SU-DHL-6 (cell line): ENCODE results near the gene TXN2.

Experiments used
- H2AFZ ChIP-seq: fragments of 200-600 bp; sonication (generic); 2 replicates; pipeline ENCODE4 v1.6.1; 2014; ENCODE audit warnings: low read depth, mild to moderate bottlenecking, moderate library complexity, mixed read lengths, antibody characterized with exemption, low read length; ENCODE audit not compliant: severe bottlenecking
- H3F3A ChIP-seq: fragments of 200-600 bp; shearing (Covaris generic); 2 replicates; pipeline ENCODE4 v1.6.0; 2016; ENCODE audit warnings: antibody characterized with exemption, mild to moderate bottlenecking; ENCODE audit not compliant: insufficient read depth
- H3K27ac ChIP-seq: fragments of 200-600 bp; sonication (generic); 2 replicates; pipeline ENCODE4 v1.5.1; 2016; ENCODE audit warnings: low read depth, mild to moderate bottlenecking, low read length, moderate library complexity, mixed read lengths
- H3K27me3 ChIP-seq: fragments of 200-600 bp; sonication (generic), shearing (Covaris generic); 2 replicates; pipeline ENCODE4 v1.6.0; 2014; ENCODE audit warnings: mild to moderate bottlenecking, low read length
- H3K36me3 ChIP-seq: fragments of 200-600 bp; sonication (generic); 2 replicates; pipeline ENCODE4 v1.6.1; 2014; ENCODE audit warnings: mild to moderate bottlenecking, low read length, mixed read lengths
- H3K4me2 ChIP-seq: fragments of 300-600, 200-600 bp; shearing (Covaris generic), sonication (generic); 2 replicates; pipeline ENCODE4 v1.6.0; 2014; ENCODE audit warnings: low read length, low read depth, mild to moderate bottlenecking; ENCODE audit not compliant: poor library complexity, severe bottlenecking
- H3K4me3 ChIP-seq: fragments of 200-600 bp; sonication (generic); 2 replicates; pipeline ENCODE4 v1.5.1; 2014; ENCODE audit warnings: antibody characterized with exemption, low read length, mild to moderate bottlenecking, mixed read lengths; ENCODE audit not compliant: insufficient read depth, poor library complexity, severe bottlenecking
- H3K79me2 ChIP-seq: fragments of 200-600 bp; sonication (generic); 2 replicates; pipeline ENCODE4 v1.6.1; 2014; ENCODE audit warnings: mild to moderate bottlenecking, low read length, moderate library complexity; ENCODE audit not compliant: insufficient read depth
- H3K9ac ChIP-seq: fragments of 200-600 bp; sonication (generic); 2 replicates; pipeline ENCODE4 v1.7.0; 2014; ENCODE audit warnings: mild to moderate bottlenecking, low read length
- H3K9me2 ChIP-seq: fragments of 200-600 bp; sonication (generic); replicated peaks from 2 replicates; pipeline ENCODE4 v1.6.1; 2014; ENCODE audit warnings: low read length; ENCODE audit not compliant: insufficient read depth
- H3K9me3 ChIP-seq: fragments of 200-600 bp; sonication (generic); 2 replicates; pipeline ENCODE4 v1.6.1; 2014; ENCODE audit warnings: low read length, mixed read lengths; ENCODE audit not compliant: insufficient read depth
- H4K20me1 ChIP-seq: fragments of 200-600 bp; sonication (generic); 2 replicates; pipeline ENCODE4 v1.6.1; 2014; ENCODE audit warnings: low read depth, mild to moderate bottlenecking, antibody characterized with exemption, low read length, moderate library complexity, mixed read lengths
- EZH2phosphoT487 ChIP-seq: fragments of 200-600 bp; sonication (generic), shearing (Covaris generic); conservative IDR thresholded peaks from 2 replicates; pipeline ENCODE4 v1.6.1; 2018; ENCODE audit warnings: mild to moderate bottlenecking, antibody characterized with exemption, low read length, moderate library complexity, mixed read lengths
- TF ChIP-seq, protein P1 (sequence below): fragments of 200-600 bp; sonication (generic); IDR thresholded peaks from one replicate; pipeline ENCODE4 v1.5.1; 2017; ENCODE audit warnings: antibody characterized with exemption, mild to moderate bottlenecking, low read length, moderate library complexity; ENCODE audit not compliant: insufficient read depth, poor library complexity, severe bottlenecking

Gene TXN2, protein sequence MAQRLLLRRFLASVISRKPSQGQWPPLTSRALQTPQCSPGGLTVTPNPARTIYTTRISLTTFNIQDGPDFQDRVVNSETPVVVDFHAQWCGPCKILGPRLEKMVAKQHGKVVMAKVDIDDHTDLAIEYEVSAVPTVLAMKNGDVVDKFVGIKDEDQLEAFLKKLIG

DNA sequence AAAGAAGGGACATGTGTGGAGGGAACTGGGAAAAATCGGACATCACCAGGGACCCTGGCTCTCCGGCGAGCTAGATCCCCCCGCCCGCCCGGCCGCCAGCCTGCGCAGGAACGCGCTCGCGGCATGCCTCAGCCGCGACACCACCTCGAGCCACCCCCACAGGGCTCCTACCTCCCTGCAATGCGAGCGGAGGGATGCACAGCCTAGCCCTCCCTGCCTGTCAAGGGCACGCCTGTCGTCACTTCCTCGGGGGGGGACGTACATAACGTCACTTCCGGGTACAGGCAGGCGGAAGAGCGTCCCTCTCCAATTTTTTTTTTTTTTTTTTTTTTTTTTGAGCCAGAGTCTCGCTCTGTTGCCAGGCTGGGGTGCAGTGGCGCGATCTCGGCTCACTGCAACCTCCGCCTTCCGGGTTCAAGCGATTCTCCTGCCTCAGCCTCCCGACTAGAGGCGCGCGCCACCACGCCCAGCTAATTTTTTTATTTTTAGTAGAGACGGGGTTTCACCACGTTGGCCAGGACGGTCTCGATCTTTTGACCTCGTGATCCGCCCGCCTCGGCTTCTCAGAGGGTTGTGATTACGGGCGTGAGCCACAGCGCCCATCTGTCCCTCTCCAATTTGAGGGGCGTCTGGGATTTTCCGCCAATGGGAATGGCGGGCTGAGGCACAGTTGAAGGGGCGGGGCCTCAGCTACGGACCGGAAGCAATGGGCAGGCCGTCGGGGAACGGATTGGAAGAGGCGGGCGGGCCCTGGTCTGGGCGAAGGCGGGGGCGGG is at the start of gene TXN2:
TXN2 (minus strand) TSS at position 248 of the 776 bp plus-strand sequence. CDS start 803 bp downstream, outside the sequence.
- peak within 1 kb of the TSS; percentile 91 for H3K27ac ChIP-seq
- peaks cover 16% of the 10 kb centered on the region for H3K79me2 ChIP-seq
- H3K9me3 ChIP-seq = no peaks in the 10 kb centered on the region
- no peaks in the 10 kb centered on the region for H3K27me3 ChIP-seq
- H3K36me3 ChIP-seq = no peaks in the 10 kb centered on the region
- H3K4me2 ChIP-seq = peak within 1 kb of the TSS; percentile 66
- TF ChIP-seq, protein P1, sequence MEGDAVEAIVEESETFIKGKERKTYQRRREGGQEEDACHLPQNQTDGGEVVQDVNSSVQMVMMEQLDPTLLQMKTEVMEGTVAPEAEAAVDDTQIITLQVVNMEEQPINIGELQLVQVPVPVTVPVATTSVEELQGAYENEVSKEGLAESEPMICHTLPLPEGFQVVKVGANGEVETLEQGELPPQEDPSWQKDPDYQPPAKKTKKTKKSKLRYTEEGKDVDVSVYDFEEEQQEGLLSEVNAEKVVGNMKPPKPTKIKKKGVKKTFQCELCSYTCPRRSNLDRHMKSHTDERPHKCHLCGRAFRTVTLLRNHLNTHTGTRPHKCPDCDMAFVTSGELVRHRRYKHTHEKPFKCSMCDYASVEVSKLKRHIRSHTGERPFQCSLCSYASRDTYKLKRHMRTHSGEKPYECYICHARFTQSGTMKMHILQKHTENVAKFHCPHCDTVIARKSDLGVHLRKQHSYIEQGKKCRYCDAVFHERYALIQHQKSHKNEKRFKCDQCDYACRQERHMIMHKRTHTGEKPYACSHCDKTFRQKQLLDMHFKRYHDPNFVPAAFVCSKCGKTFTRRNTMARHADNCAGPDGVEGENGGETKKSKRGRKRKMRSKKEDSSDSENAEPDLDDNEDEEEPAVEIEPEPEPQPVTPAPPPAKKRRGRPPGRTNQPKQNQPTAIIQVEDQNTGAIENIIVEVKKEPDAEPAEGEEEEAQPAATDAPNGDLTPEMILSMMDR = no peak
- peak within 1 kb of the TSS; percentile 71 for H3K9ac ChIP-seq
- H2AFZ ChIP-seq = no peak within 1 kb of the TSS
- H3K9me2 ChIP-seq = no peaks in the 10 kb centered on the region
- no peaks in the 10 kb centered on the region for H4K20me1 ChIP-seq
- H3F3A ChIP-seq = no peaks in the 10 kb centered on the region
- H3K4me3 ChIP-seq = peak within 1 kb of the TSS; percentile 61

DNA sequence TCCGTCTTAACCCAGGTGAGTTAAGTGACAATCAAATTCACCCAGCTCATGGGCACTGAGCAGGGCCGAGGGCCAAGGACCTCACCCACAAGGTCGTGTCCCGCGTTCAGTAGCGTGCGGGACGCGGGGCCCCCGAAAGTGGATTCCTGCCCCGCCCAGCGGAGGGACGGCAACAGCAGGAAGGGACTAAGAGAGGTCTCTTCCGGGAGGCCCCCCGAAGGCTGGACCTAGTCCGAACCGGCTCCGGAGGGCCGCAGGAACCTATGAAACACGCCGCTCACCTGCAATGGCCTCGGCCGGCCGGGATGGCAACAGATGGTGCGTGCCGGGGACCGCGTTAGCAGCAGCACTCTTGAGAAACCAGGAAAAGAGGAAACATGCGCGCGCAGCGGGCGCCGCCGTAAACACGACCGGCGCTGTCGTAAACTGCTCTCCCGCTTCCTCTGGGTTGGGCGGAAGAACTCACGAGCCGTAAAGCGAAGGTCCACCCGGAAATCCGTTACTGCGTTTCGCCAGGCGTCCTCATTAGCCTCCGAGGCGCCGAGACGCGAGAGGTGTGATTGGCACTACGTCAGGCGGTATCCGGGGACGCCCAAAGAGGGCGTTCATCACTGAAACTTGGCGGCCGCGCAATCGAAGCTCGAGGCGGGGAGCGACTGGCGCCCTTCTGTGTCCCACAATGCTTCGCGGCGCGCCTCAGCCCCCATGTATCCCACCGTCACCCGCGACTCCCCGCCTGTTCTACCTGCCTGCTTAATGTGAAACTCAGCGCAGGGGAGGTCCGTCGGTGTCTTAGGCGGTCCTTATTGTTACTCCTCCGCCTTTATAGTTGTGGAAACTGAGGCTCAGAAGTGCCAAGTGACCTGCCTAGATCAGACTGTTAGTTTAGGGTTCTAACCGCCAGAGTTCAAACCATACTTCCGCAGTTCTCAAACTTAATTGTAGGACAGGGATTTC is 47.6 kb upstream of the TXN2 start, which contains the start of gene EIF3D:
EIF3D (minus strand) TSS at position 372 of the 957 bp plus-strand sequence. CDS start 3,045 bp downstream, outside the sequence.
- H3K4me3 ChIP-seq = peak within 1 kb of the TSS; percentile 76
- H3K9ac ChIP-seq = peak within 1 kb of the TSS; percentile 87
- peak within 1 kb of the TSS; percentile 21 for H2AFZ ChIP-seq
- peak within 1 kb of the TSS; percentile 97 for H3K4me2 ChIP-seq
- H3K9me3 ChIP-seq = no peaks in the 10 kb centered on the region
- no peaks in the 10 kb centered on the region for H3K27me3 ChIP-seq
- H3K27ac ChIP-seq = peak within 1 kb of the TSS; percentile 85
- H3K9me2 ChIP-seq = no peaks in the 10 kb centered on the region
- H3F3A ChIP-seq = peaks cover 18% of the 10 kb centered on the region
- H3K36me3 ChIP-seq = peaks cover 22% of the 10 kb centered on the region
- peaks cover 33% of the 10 kb centered on the region for H3K79me2 ChIP-seq
- no peak for TF ChIP-seq EZH2phosphoT487
- TF ChIP-seq, protein P1 = no peak
- 0 out of 2 replicates have a peak, but pooled peaks cover 8% of the 10 kb centered on the region for H4K20me1 ChIP-seq

DNA sequence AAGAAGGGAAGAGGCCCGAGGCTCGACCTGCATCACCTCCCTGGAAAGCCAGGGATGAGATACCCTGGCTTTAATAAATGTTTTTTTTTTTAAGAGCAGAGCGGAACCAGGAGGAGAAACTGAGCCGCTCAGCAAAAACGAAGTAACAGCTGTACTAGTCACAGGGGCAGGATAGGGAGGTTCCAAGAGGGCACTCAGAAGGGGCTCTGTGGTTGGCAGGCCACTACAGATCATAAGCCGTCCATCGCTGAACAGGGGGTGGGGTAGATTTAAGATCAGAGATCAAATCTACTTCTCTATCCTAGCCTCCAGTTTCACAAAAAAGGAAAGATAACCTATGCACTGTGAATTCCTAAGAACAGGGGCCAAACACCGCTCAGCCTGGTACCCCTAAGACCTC is 46.9 kb upstream of the TXN2 start:
- Histone ChIP-seq H4K20me1 (0 out of 2 replicates have a peak, but pooled peaks cover 8% of the 10 kb centered on the region), H3K9me3 (no peaks in the 10 kb centered on the region), H3K27ac (peak overlapping the region; percentile 85), H3K9ac (peak overlapping the region; percentile 87), H3K9me2 (no peaks in the 10 kb centered on the region), H2AFZ (peak overlapping the region; percentile 21), H3K36me3 (peaks cover 30% of the 10 kb centered on the region), H3F3A (peaks cover 18% of the 10 kb centered on the region), H3K79me2 (peaks cover 33% of the 10 kb centered on the region), H3K4me2 (peak overlapping the region; percentile 88), H3K27me3 (no peaks in the 10 kb centered on the region), H3K4me3 (peak overlapping the region; percentile 76)
- TF ChIP-seq, protein P1 = no peak
- no peak for TF ChIP-seq EZH2phosphoT487
